ENCODE measurements around the gene HPS1. TPM values are rescaled to one million over a fixed set of nuclear protein-coding genes. Genes with fewer than 3 reads are reported as not detected.
A peak's percentile ranks its signal among the peaks of the same experiment; 100 is the strongest.

HPS1 gene
- total RNA-seq, 1 donor from 2014 or later = 34.7 TPM

GRCh38 chr10:98469001-98469931, 22.5 kb upstream of the HPS1 start:
- Histone ChIP-seq H3K79me2 (ENCODE audit: insufficient read depth, low read length) (no peaks in the 10 kb centered on the region), H4K20me1 (ENCODE audit: insufficient read depth, low read length) (no peaks in the 10 kb centered on the region), H3K36me3 (ENCODE audit: insufficient read depth, low read length) (no peaks in the 10 kb centered on the region), H3K27ac (ENCODE audit: low read depth, low read length) (no peak overlapping the region), H3K9ac (ENCODE audit: low read length) (no peak overlapping the region), H3K4me1 (ENCODE audit: insufficient read depth, low read length) (peaks cover 5% of the 10 kb centered on the region), H3K27me3 (ENCODE audit: insufficient read depth, low read length) (no peaks in the 10 kb centered on the region), H2AFZ (ENCODE audit: low read depth, low read length) (no peak overlapping the region), H3K9me3 (ENCODE audit: insufficient read depth, low read depth, low read length) (no peaks in the 10 kb centered on the region), H3K4me2 (ENCODE audit: low read length) (no peak overlapping the region), H3K4me3 (ENCODE audit: insufficient read depth, low read depth, low read length) (no peak overlapping the region)
- no peak for DNase-seq (ENCODE audit: low read depth)
- Mint-ChIP-seq H3K9me3 (ENCODE audit: unreplicated experiment) (no peaks in the 10 kb centered on the region), H3K4me1 (ENCODE audit: low read depth, unreplicated experiment) (peaks cover 3% of the 10 kb centered on the region), H3K36me3 (ENCODE audit: low read depth, unreplicated experiment) (no peaks in the 10 kb centered on the region), H3K27ac (ENCODE audit: unreplicated experiment) (no peak overlapping the region), H3K4me3 (ENCODE audit: unreplicated experiment) (no peak overlapping the region), H3K27me3 (ENCODE audit: low read depth, unreplicated experiment) (peaks cover 15% of the 10 kb centered on the region)
- TF ChIP-seq, protein P1, sequence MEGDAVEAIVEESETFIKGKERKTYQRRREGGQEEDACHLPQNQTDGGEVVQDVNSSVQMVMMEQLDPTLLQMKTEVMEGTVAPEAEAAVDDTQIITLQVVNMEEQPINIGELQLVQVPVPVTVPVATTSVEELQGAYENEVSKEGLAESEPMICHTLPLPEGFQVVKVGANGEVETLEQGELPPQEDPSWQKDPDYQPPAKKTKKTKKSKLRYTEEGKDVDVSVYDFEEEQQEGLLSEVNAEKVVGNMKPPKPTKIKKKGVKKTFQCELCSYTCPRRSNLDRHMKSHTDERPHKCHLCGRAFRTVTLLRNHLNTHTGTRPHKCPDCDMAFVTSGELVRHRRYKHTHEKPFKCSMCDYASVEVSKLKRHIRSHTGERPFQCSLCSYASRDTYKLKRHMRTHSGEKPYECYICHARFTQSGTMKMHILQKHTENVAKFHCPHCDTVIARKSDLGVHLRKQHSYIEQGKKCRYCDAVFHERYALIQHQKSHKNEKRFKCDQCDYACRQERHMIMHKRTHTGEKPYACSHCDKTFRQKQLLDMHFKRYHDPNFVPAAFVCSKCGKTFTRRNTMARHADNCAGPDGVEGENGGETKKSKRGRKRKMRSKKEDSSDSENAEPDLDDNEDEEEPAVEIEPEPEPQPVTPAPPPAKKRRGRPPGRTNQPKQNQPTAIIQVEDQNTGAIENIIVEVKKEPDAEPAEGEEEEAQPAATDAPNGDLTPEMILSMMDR (IDR thresholded peaks at IDR 0.05; ENCODE audit: insufficient read depth, low read depth, low read length) = no peak
- TF ChIP-seq EZH2 (IDR thresholded peaks at IDR 0.05; ENCODE audit: insufficient read depth, low read length) = no peak
- FAIRE-seq = no peak

DNA sequence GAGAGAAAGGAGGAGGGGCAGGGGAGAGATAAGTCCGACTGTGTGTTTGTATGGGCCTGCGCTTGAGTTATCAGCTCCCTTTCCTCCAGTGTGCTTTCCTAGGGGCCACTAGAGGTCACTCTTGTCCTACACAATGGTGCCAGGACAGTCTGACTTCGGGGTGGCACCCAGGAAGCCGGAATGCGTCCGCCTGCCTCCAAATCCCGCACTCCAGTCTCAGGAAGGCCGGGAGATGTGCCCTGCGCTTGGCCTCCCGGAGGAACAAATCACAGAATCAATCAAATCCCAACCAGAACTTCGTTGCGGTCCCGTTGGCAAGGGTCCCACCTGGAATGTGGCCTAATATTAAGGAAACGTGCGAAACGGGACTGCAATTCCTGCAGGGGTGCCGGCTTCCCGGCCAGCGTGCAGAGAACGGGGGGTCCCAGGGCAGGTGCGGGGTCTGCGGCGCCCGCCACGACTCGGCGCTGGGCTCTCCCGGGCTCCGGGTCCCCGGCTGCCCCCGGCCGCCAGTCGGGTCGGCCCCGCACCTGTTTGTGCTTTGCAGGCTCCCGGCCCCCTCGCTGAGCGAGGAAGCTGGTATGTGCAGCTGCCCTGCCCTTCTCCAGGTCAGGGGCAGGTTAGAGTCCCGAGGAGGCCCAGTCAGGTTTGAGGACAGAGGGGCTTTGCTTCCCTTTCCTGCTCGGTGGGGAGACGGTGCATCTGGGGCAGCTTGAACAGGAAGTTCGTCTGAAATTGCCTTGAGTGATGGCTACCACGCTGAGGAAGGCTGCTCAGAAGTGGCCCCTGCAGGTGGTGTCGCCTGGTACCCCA, 21.0 kb upstream of the HPS1 start:
- peak; percentile 68 for DNase-seq (ENCODE audit: low read depth)
- Histone ChIP-seq H3K36me3 (ENCODE audit: insufficient read depth, low read length) (no peaks in the 10 kb centered on the region), H3K4me1 (ENCODE audit: insufficient read depth, low read length) (peaks cover 5% of the 10 kb centered on the region), H2AFZ (ENCODE audit: low read depth, low read length) (peak overlapping the region; percentile 90), H3K27me3 (ENCODE audit: insufficient read depth, low read length) (no peaks in the 10 kb centered on the region), H3K27ac (ENCODE audit: low read depth, low read length) (no peak overlapping the region), H3K4me3 (ENCODE audit: insufficient read depth, low read depth, low read length) (peak overlapping the region; percentile 67), H3K4me2 (ENCODE audit: low read length) (peak overlapping the region; percentile 96), H3K9ac (ENCODE audit: low read length) (peak overlapping the region; percentile 60), H3K9me3 (ENCODE audit: insufficient read depth, low read depth, low read length) (no peaks in the 10 kb centered on the region), H3K79me2 (ENCODE audit: insufficient read depth, low read length) (no peaks in the 10 kb centered on the region), H4K20me1 (ENCODE audit: insufficient read depth, low read length) (no peaks in the 10 kb centered on the region)
- no peaks in the 10 kb centered on the region for H3K9me3 Mint-ChIP-seq (ENCODE audit: unreplicated experiment)
- FAIRE-seq = peak; percentile 49
- H3K36me3 Mint-ChIP-seq (ENCODE audit: low read depth, unreplicated experiment) = no peaks in the 10 kb centered on the region
- TF ChIP-seq, protein P1 (IDR thresholded peaks at IDR 0.05; ENCODE audit: insufficient read depth, low read depth, low read length) = peak; percentile 82
- no peak for TF ChIP-seq EZH2 (IDR thresholded peaks at IDR 0.05; ENCODE audit: insufficient read depth, low read length)
- H3K27ac Mint-ChIP-seq (ENCODE audit: unreplicated experiment) = peak overlapping the region; percentile 35
- peaks cover 15% of the 10 kb centered on the region for H3K27me3 Mint-ChIP-seq (ENCODE audit: low read depth, unreplicated experiment)
- peak overlapping the region; percentile 61 for H3K4me3 Mint-ChIP-seq (ENCODE audit: unreplicated experiment)
- H3K4me1 Mint-ChIP-seq (ENCODE audit: low read depth, unreplicated experiment) = peaks cover 3% of the 10 kb centered on the region
